Prostate gland (tissue), 2 donors: Measurements from ENCODE around the gene SEPTIN1.

ENCODE experiments used
- CTCF ChIP-seq, 4 experiments: fragments of 200-600 bp in 2 of 4; fragments of 450-650 bp in 2 of 4; sonication (generic) in 2 of 4; IDR thresholded peaks; 1 replicate in 3 of 4; 2 replicates in 1 of 4; pipeline ENCODE4 v1.5.1; 2016 to 2019; ENCODE audit warnings: antibody characterized with exemption in 4 of 4, mild to moderate bottlenecking in 2 of 4, moderate library complexity in 2 of 4
- POLR2A ChIP-seq: fragments of 450-650 bp; IDR thresholded peaks from one replicate; pipeline ENCODE4 v1.6.1; 2016; ENCODE audit warnings: antibody characterized with exemption, mild to moderate bottlenecking
- POLR2AphosphoS5 ChIP-seq: sonication (generic); formaldehyde crosslinking; IDR thresholded peaks from one replicate; pipeline ENCODE4 v1.6.1; 2017; ENCODE audit warnings: antibody characterized with exemption

- TF ChIP-seq CTCF (IDR thresholded peaks at IDR 0.05) (no peak), POLR2A (no peak), POLR2AphosphoS5 (no peak)
Observed at GRCh38 chr16:30401768-30402425, 19.5 kb upstream of the SEPTIN1 start.
